RWPE1 (cell line): Measurements from ENCODE around the gene DAGLB.

Experiments used
- CTCF ChIA-PET: fragments of 350-600 bp; sonication (Branson Sonifier 250); formaldehyde crosslinking; extraction: SDS; loops from one replicate; lab custom pipeline; 2021; lab: Yijun Ruan, JAX
- POLR2A ChIA-PET: fragments of 400-600 bp; formaldehyde crosslinking; extraction: SDS; loops from one replicate; lab custom pipeline; 2020; ENCODE audit warnings: antibody characterized with exemption; ENCODE audit not compliant: low non-redundant PET; lab: Yijun Ruan, JAX
- DNase-seq: peaks from one replicate; pipeline ENCODE4 v3.0.0; 2012; ENCODE audit warnings: low spot score
- H3K27ac ChIP-seq: fragments of 450-650 bp; 2 replicates; pipeline ENCODE4 v1.5.1; 2017
- CTCF ChIP-seq: fragments of 450-650 bp; conservative IDR thresholded peaks from 2 replicates; pipeline ENCODE4 v1.5.1; 2017; ENCODE audit warnings: low read depth, mild to moderate bottlenecking

DAGLB gene

GRCh38 chr7:6395898-6396595 lies 51.7 kb downstream of the DAGLB start:
- no peak for DNase-seq
- no peak for TF ChIP-seq CTCF
- peak overlapping the region; percentile 96 for H3K27ac ChIP-seq
- CTCF ChIA-PET: no interaction called here
- POLR2A ChIA-PET: no interaction called here

GRCh38 chr7:6394114-6394513 lies 53.6 kb downstream of the DAGLB start:
- DNase-seq: no peak
- peak overlapping the region; percentile 96 for H3K27ac ChIP-seq
- TF ChIP-seq CTCF: no peak
- CTCF ChIA-PET: interaction anchor here (0.6 kb wide), 1 partner anchor 1395 kb away, joined by 3 read pairs; no protein-coding TSS in a partner anchor
- POLR2A ChIA-PET: no interaction called here

GRCh38 chr7:6393667-6394056 lies 54.1 kb downstream of the DAGLB start:
- POLR2A ChIA-PET: no interaction called here
- CTCF ChIA-PET: interaction anchor here (0.6 kb wide), 1 partner anchor 1395 kb away, joined by 3 read pairs; no protein-coding TSS in a partner anchor
- peak overlapping the region; percentile 87 for H3K27ac ChIP-seq
- no peak for DNase-seq
- no peak for TF ChIP-seq CTCF

GRCh38 chr7:6392712-6393666 lies 54.8 kb downstream of the DAGLB start:
- DNase-seq: peak; percentile 75
- ChIA-PET POLR2A (no interaction called here), CTCF (interaction anchor here (0.6 kb wide), 1 partner anchor 1394 kb away, joined by 3 read pairs; no protein-coding TSS in a partner anchor)
- peak overlapping the region; percentile 87 for H3K27ac ChIP-seq
- TF ChIP-seq CTCF: no peak

- peak overlapping the region; percentile 36; the same call in 1 of the 2 replicates for H3K27ac ChIP-seq
- ChIA-PET POLR2A (no interaction called here), CTCF (interaction anchor here (1.1 kb wide), 1 partner anchor 9 kb away, joined by 5 read pairs; no protein-coding TSS in a partner anchor)
- DNase-seq: no peak
- no peak for TF ChIP-seq CTCF
Observed at GRCh38 chr7:6389728-6390127, 58.0 kb downstream of the DAGLB start.

GRCh38 chr7:6387734-6388294 lies 59.9 kb downstream of the DAGLB start:
- H3K27ac ChIP-seq: peak overlapping the region; percentile 33
- POLR2A ChIA-PET: interaction anchor here (0.7 kb wide), 1 partner anchor 284 kb away, joined by 3 read pairs; no protein-coding TSS in a partner anchor
- no peak for DNase-seq
- CTCF ChIA-PET: no interaction called here
- no peak for TF ChIP-seq CTCF
